NCI-H2107 (cell line): ENCODE data around the gene TMEM106C.

ENCODE experiments used
- DNase-seq: peaks from one replicate; lab custom pipeline; 2025; lab: John Stamatoyannopoulos, UW

The TMEM106C gene

GRCh38 chr12:48016373-48017020 is 53.1 kb downstream of the TMEM106C start:
- no peak for DNase-seq

- no peak for DNase-seq
Measured at GRCh38 chr12:48017496-48017895, 54.1 kb downstream of the TMEM106C start.

GRCh38 chr12:48017921-48018617 is 54.7 kb downstream of the TMEM106C start:
- DNase-seq = no peak
